H9 (cell line): Measurements from ENCODE around the gene PGM1. TPM values are rescaled to one million over a fixed set of nuclear protein-coding genes. Genes with fewer than 3 reads are reported as not detected.

ENCODE experiments used
- DNase-seq: peaks from one replicate; pipeline ENCODE4 v3.0.0-alpha.2; 2017
- H2AFZ ChIP-seq: one replicate; pipeline ENCODE4 v1.6.1; 2013; ENCODE audit warnings: mild to moderate bottlenecking, low read length, control low read depth, moderate library complexity
- H2AK5ac ChIP-seq: 2 replicates; pipeline ENCODE4 v1.6.1; 2013; ENCODE audit warnings: low read length, control low read depth, mixed read lengths; ENCODE audit not compliant: insufficient read length
- H2BK120ac ChIP-seq: one replicate; pipeline ENCODE4 v1.6.1; 2013; ENCODE audit warnings: low read depth, mild to moderate bottlenecking, low read length, control low read depth, inconsistent platforms; ENCODE audit not compliant: poor library complexity, severe bottlenecking
- H2BK12ac ChIP-seq: 2 replicates; pipeline ENCODE4 v1.6.1; 2013; ENCODE audit warnings: low read length, control low read depth, mixed read lengths, low read depth; ENCODE audit not compliant: insufficient read length
- H2BK15ac ChIP-seq: 2 replicates; pipeline ENCODE4 v1.6.1; 2013; ENCODE audit warnings: low read depth, low read length, control low read depth
- H2BK20ac ChIP-seq: one replicate; pipeline ENCODE4 v1.6.1; 2013; ENCODE audit warnings: low read depth, mild to moderate bottlenecking, low read length, control low read depth, inconsistent platforms; ENCODE audit not compliant: poor library complexity, severe bottlenecking
- H2BK5ac ChIP-seq: 2 replicates; pipeline ENCODE4 v1.6.1; 2013; ENCODE audit warnings: low read length, control low read depth, mixed read lengths; ENCODE audit not compliant: insufficient read length
- H3K14ac ChIP-seq: 2 replicates; pipeline ENCODE4 v1.6.1; 2013; ENCODE audit warnings: low read length, control low read depth; ENCODE audit not compliant: insufficient read depth
- H3K18ac ChIP-seq: 2 replicates; pipeline ENCODE4 v1.6.1; 2013; ENCODE audit warnings: low read depth, mild to moderate bottlenecking, mixed read lengths, low read length, control low read depth; ENCODE audit not compliant: insufficient read length
- H3K23ac ChIP-seq: 2 replicates; pipeline ENCODE4 v1.6.1; 2013; ENCODE audit warnings: low read length, control low read depth, mixed read lengths, low read depth; ENCODE audit not compliant: insufficient read length
- H3K23me2 ChIP-seq: 2 replicates; pipeline ENCODE4 v1.6.1; 2013; ENCODE audit warnings: low read depth, mild to moderate bottlenecking, mixed read lengths, low read length, control low read depth; ENCODE audit not compliant: insufficient read length, poor library complexity, severe bottlenecking
- H3K27ac ChIP-seq: 2 replicates; pipeline ENCODE4 v1.5.1; 2013; ENCODE audit warnings: low read length, control low read depth, mixed read lengths, low read depth; ENCODE audit not compliant: insufficient read length
- H3K27me3 ChIP-seq: 2 replicates; pipeline ENCODE4 v1.6.1; 2013; ENCODE audit warnings: low read length, control low read depth, inconsistent platforms; ENCODE audit not compliant: insufficient read depth
- H3K4ac ChIP-seq: 2 replicates; pipeline ENCODE4 v1.6.1; 2013; ENCODE audit warnings: low read depth, mild to moderate bottlenecking, control low read depth, inconsistent platforms, low read length, moderate library complexity
- H3K4me1 ChIP-seq: 2 replicates; pipeline ENCODE4 v1.6.1; 2013; ENCODE audit warnings: low read length, control low read depth, inconsistent platforms; ENCODE audit not compliant: insufficient read depth
- H3K4me2 ChIP-seq: 2 replicates; pipeline ENCODE4 v1.6.1; 2013; ENCODE audit warnings: low read length, control low read depth, mixed read lengths; ENCODE audit not compliant: insufficient read length, insufficient read depth
- H3K56ac ChIP-seq: 2 replicates; pipeline ENCODE4 v1.6.1; 2013; ENCODE audit warnings: low read depth, mild to moderate bottlenecking, mixed read lengths, low read length, control low read depth; ENCODE audit not compliant: insufficient read length
- H3K79me1 ChIP-seq: 2 replicates; pipeline ENCODE4 v1.6.1; 2013; ENCODE audit warnings: low read depth, mild to moderate bottlenecking, moderate library complexity, low read length, control low read depth, inconsistent platforms; ENCODE audit not compliant: insufficient read depth, poor library complexity, severe bottlenecking
- H3K79me2 ChIP-seq: 2 replicates; pipeline ENCODE4 v1.6.1; 2013; ENCODE audit warnings: low read length, control low read depth, inconsistent platforms; ENCODE audit not compliant: insufficient read depth
- H3K9ac ChIP-seq: 2 replicates; pipeline ENCODE4 v1.6.1; 2013; ENCODE audit warnings: low read length, control low read depth, mixed read lengths; ENCODE audit not compliant: insufficient read length; ENCODE audit errors: extremely low read depth
- H3K9me3 ChIP-seq: one replicate; pipeline ENCODE4 v1.6.1; 2013; ENCODE audit warnings: low read depth, low read length, inconsistent platforms; ENCODE audit not compliant: control insufficient read depth
- H3T11ph ChIP-seq: one replicate; pipeline ENCODE4 v1.6.1; 2013; ENCODE audit warnings: mild to moderate bottlenecking, low read length, control low read depth, inconsistent platforms
- H4K20me1 ChIP-seq: one replicate; pipeline ENCODE4 v1.6.1; 2013; ENCODE audit not compliant: control insufficient read depth, insufficient read length, insufficient read depth
- H4K5ac ChIP-seq: 2 replicates; pipeline ENCODE4 v1.6.1; 2013; ENCODE audit warnings: low read depth, mild to moderate bottlenecking, mixed read lengths, low read length, control low read depth; ENCODE audit not compliant: insufficient read length
- H4K8ac ChIP-seq: replicated peaks from 2 replicates; pipeline ENCODE4 v1.6.1; 2013; ENCODE audit warnings: low read length, control low read depth, mixed read lengths, low read depth; ENCODE audit not compliant: insufficient read length
- H4K91ac ChIP-seq: 2 replicates; pipeline ENCODE4 v1.6.1; 2013; ENCODE audit warnings: low read depth, mild to moderate bottlenecking, moderate library complexity, mixed read lengths, low read length, control low read depth; ENCODE audit not compliant: insufficient read length
- H3K27ac Mint-ChIP-seq, 3 experiments: 2 replicates in 2 of 3; 3 replicates in 1 of 3; pipeline ENCODE4 v1.8.0; 2020 to 2021; ENCODE audit warnings: mixed read lengths in 3 of 3, mild to moderate bottlenecking in 1 of 3, moderate library complexity in 1 of 3
- H3K27me3 Mint-ChIP-seq: 2 replicates; pipeline ENCODE4 v1.8.0; 2021; ENCODE audit warnings: low read depth, mild to moderate bottlenecking, moderate library complexity, mixed read lengths
- H3K36me3 Mint-ChIP-seq, 3 experiments: 2 replicates in 2 of 3; 3 replicates in 1 of 3; pipeline ENCODE4 v1.8.0; 2020 to 2021; ENCODE audit warnings: low read depth in 3 of 3, mixed read lengths in 3 of 3; ENCODE audit not compliant: insufficient read depth in 1 of 3
- H3K4me1 Mint-ChIP-seq, 2 experiments: 2 replicates each; pipeline ENCODE4 v1.8.0; 2020; ENCODE audit warnings: mixed read lengths in 2 of 2
- H3K4me3 Mint-ChIP-seq, 2 experiments: 2 replicates in 1 of 2; 3 replicates in 1 of 2; pipeline ENCODE4 v1.8.0; 2020 to 2021; ENCODE audit warnings: mild to moderate bottlenecking in 2 of 2, mixed read lengths in 2 of 2, moderate library complexity in 1 of 2
- H3K9me3 Mint-ChIP-seq, 2 experiments: 2 replicates in 1 of 2; 3 replicates in 1 of 2; pipeline ENCODE4 v1.8.0; 2020; ENCODE audit warnings: mild to moderate bottlenecking in 2 of 2, mixed read lengths in 2 of 2, moderate library complexity in 1 of 2
- WGBS: extraction: QIAGEN DNeasy Blood & Tissue Kit; methylation state at CpG from one replicate; pipeline ENCODE4 v1.1.7; 2013; ENCODE audit warnings: missing lambda C conversion rate, low lambda C conversion rate, mixed read lengths; ENCODE audit not compliant: insufficient read length; ENCODE audit errors: extremely low coverage; 5-methylcytosine and 5-hydroxymethylcytosine counted together
- total RNA-seq: library from RNA; stranded (reverse); gene quantifications from 2 replicates; pipeline ENCODE4 v1.2.1, GENCODE V29; 2021
- TF ChIP-seq, protein P1 (sequence below): fragments of 200-600 bp; sonication (generic); conservative IDR thresholded peaks from 3 replicates; pipeline ENCODE4 v1.8.0; 2021; ENCODE audit warnings: antibody characterized with exemption, mild to moderate bottlenecking

Gene PGM1
- total RNA-seq, 1 experiment from 2014 or later: 56.4 TPM

GRCh38 chr1:63559357-63559756 is 33.9 kb upstream of the PGM1 start:
- no peak overlapping the region for H2BK15ac ChIP-seq
- H2AFZ ChIP-seq: no peak overlapping the region
- H3K27me3 Mint-ChIP-seq: no peaks in the 10 kb centered on the region
- no peak overlapping the region for H3K14ac ChIP-seq
- no peak for DNase-seq
- peaks cover 0 to 2% (median 0%) of the 10 kb centered on the region in 3 experiments; a peak in 3 of 7 replicates for H3K36me3 Mint-ChIP-seq
- no peak overlapping the region for H3K4ac ChIP-seq
- H4K91ac ChIP-seq: no peak overlapping the region
- no peaks in the 10 kb centered on the region for H3K79me1 ChIP-seq
- no peak overlapping the region for H3K4me3 Mint-ChIP-seq
- no peak overlapping the region for H3K27ac ChIP-seq
- TF ChIP-seq, protein P1, sequence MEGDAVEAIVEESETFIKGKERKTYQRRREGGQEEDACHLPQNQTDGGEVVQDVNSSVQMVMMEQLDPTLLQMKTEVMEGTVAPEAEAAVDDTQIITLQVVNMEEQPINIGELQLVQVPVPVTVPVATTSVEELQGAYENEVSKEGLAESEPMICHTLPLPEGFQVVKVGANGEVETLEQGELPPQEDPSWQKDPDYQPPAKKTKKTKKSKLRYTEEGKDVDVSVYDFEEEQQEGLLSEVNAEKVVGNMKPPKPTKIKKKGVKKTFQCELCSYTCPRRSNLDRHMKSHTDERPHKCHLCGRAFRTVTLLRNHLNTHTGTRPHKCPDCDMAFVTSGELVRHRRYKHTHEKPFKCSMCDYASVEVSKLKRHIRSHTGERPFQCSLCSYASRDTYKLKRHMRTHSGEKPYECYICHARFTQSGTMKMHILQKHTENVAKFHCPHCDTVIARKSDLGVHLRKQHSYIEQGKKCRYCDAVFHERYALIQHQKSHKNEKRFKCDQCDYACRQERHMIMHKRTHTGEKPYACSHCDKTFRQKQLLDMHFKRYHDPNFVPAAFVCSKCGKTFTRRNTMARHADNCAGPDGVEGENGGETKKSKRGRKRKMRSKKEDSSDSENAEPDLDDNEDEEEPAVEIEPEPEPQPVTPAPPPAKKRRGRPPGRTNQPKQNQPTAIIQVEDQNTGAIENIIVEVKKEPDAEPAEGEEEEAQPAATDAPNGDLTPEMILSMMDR: no peak
- no peak overlapping the region for H3K27ac Mint-ChIP-seq
- no peak overlapping the region for H3K9ac ChIP-seq
- no peak overlapping the region for H2BK20ac ChIP-seq
- no peak overlapping the region for H2BK120ac ChIP-seq
- H3K4me1 ChIP-seq: no peaks in the 10 kb centered on the region
- H3K9me3 ChIP-seq: no peaks in the 10 kb centered on the region
- peaks cover under 1 to 2% of the 10 kb centered on the region in 2 experiments; a peak in 4 of 5 replicates for H3K9me3 Mint-ChIP-seq
- no peak overlapping the region for H4K5ac ChIP-seq
- H2BK12ac ChIP-seq: no peak overlapping the region
- H3K79me2 ChIP-seq: no peaks in the 10 kb centered on the region
- H2BK5ac ChIP-seq: no peak overlapping the region
- no CpG with 5 or more reads among the region's 2 CpGs for WGBS
- no peak overlapping the region for H3K4me2 ChIP-seq
- H4K8ac ChIP-seq: no peak overlapping the region
- H3K23me2 ChIP-seq: no peaks in the 10 kb centered on the region
- H2AK5ac ChIP-seq: no peak overlapping the region
- H3K23ac ChIP-seq: no peak overlapping the region
- H3K56ac ChIP-seq: no peak overlapping the region
- no peak overlapping the region for H3K18ac ChIP-seq
- H4K20me1 ChIP-seq: no peaks in the 10 kb centered on the region
- H3K27me3 ChIP-seq: no peaks in the 10 kb centered on the region
- peaks cover 4% of the 10 kb centered on the region in 2 experiments for H3K4me1 Mint-ChIP-seq
- H3T11ph ChIP-seq: no peak overlapping the region
